Left ventricle myocardium inferior (tissue), 1 donor: Measurements from ENCODE around the gene MOV10L1. TPM values are rescaled to one million over a fixed set of nuclear protein-coding genes. Genes with fewer than 3 reads are reported as not detected.

Source experiments
- DNase-seq: peaks from one replicate; pipeline ENCODE4 v3.0.0-alpha.2; 2020
- H3K27ac ChIP-seq: fragments of 200-600 bp; replicated peaks from 2 replicates; pipeline ENCODE4 v1.8.0; 2021
- H3K27me3 ChIP-seq: fragments of 200-600 bp; 2 replicates; pipeline ENCODE4 v1.8.0; 2021; ENCODE audit warnings: low read depth
- H3K36me3 ChIP-seq: fragments of 200-600 bp; 2 replicates; pipeline ENCODE4 v1.8.0; 2021
- H3K4me1 ChIP-seq: fragments of 200-600 bp; 2 replicates; pipeline ENCODE4 v1.8.0; 2021
- H3K4me3 ChIP-seq: fragments of 200-600 bp; 2 replicates; pipeline ENCODE4 v1.8.0; 2021; ENCODE audit warnings: mild to moderate bottlenecking, moderate library complexity
- H3K9me3 ChIP-seq: fragments of 200-600 bp; replicated peaks from 2 replicates; pipeline ENCODE4 v1.8.0; 2021
- CTCF ChIP-seq: fragments of 200-600 bp; IDR thresholded peaks from 2 replicates; pipeline ENCODE4 v1.8.0; 2021; ENCODE audit warnings: antibody characterized with exemption, mild to moderate bottlenecking, borderline replicate concordance
- intact Hi-C: fragments of 100-400 bp; cut with micrococcal nuclease; formaldehyde crosslinking; loops from one replicate; pipeline ENCODE4 v1.11.0; 2022
- total RNA-seq: library from RNA; stranded (reverse); fragmentation: NEBNext Ultra II Directional; extraction: Animal tissue kit (Norgen Biotek cat#: 25700); gene quantifications from one replicate; pipeline ENCODE4 v1.2.1, GENCODE V29; 2021
- donor health status: DM: no; HTN: yes; CAD: no; lungs with severe emphysema.

The MOV10L1 gene
- total RNA-seq, 1 donor from 2014 or later: 0.49 TPM

DNA sequence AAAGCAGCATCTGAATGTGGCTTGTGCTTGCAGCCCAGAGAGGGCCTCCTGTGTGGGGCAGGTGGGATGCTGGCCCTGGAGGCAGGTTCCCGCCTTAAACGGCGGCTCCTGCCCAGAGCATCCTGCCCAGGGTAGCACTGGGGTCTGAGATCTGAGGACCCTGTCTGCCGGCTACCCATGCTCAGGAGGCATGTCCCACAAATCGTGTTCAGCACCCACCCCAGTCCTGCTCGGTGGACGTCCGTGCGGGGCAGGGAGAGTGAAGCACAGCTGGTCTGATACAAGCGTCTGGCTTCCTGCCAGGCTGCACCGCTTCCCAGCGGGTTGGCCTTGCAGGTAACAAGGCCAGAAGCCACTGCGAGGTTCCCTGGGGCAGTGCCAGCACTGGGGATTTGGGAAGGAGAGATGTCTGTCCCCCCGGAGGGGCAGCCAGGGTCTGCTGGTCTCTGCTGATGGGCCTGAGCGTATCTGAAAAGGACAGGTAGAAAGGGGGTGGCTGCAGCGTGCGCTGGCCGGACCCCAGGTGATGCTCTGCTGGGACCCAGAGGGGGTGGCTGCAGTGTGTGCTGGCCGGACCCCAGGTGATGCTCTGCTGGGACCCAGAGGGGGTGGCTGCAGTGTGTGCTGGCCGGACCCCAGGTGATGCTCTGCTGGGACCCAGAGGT is 99.5 kb downstream of the MOV10L1 start:
- no peak for DNase-seq
- Histone ChIP-seq H3K9me3 (no peaks in the 10 kb centered on the region), H3K27me3 (no peaks in the 10 kb centered on the region), H3K4me3 (peak overlapping the region; percentile 65), H3K36me3 (peaks cover 8% of the 10 kb centered on the region), H3K27ac (peak overlapping the region; percentile 88), H3K4me1 (peaks cover 62% of the 10 kb centered on the region)
- intact Hi-C loops: no loop called here
- no peak for TF ChIP-seq CTCF

GRCh38 chr22:50189849-50190181 is 100.0 kb downstream of the MOV10L1 start:
- peaks cover 13% of the 10 kb centered on the region for H3K36me3 ChIP-seq
- intact Hi-C loops: no loop called here
- TF ChIP-seq CTCF: no peak
- H3K4me1 ChIP-seq: peaks cover 57% of the 10 kb centered on the region
- peak overlapping the region; percentile 88 for H3K27ac ChIP-seq
- peak overlapping the region; percentile 65 for H3K4me3 ChIP-seq
- H3K9me3 ChIP-seq: no peaks in the 10 kb centered on the region
- no peaks in the 10 kb centered on the region for H3K27me3 ChIP-seq
- no peak for DNase-seq

- H3K36me3 ChIP-seq: peaks cover 17% of the 10 kb centered on the region
- H3K4me3 ChIP-seq: peak overlapping the region; percentile 65
Observed at GRCh38 chr22:50190182-50190940, 100.6 kb downstream of the MOV10L1 start.

DNA sequence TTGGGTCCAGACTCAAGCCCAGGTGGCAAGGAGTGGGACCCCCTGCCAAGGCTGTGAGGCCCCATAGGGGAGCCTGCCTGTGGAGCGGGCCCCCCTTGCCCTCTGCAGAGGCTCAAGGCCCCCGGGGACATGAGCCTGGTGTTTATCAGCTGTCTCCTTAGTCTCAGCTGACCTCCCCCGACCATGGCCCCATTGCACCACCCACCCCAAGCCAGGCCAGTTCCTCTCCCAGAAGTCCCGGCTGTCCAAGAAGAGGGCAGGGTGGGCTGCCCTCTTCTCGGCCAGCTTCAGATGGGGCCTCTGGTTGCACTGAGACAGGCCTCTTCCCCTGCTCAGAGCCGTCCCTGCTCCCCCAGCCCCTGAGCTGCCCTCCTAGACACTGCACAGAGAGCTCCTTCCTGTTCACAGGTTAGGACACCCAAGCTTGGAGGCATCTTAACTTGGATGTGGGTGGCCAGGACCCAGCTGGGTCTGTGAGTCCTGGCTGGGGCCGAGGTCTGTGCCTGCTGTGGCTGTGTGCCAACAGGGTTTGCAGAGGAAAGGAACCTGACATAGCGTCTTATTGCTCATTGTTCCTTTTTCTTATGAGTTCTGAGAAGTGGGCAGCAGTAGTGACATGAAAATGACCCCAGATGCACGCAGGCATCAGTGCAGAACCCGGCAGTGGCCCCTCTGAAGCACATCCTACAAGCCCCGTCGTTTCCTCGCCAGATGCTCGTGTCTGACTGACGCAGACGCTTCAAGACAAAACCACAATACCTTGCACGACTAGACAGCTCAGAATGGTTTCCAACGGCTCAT is 101.3 kb downstream of the MOV10L1 start:
- no peak for DNase-seq
- no peak for TF ChIP-seq CTCF
- Histone ChIP-seq H3K4me1 (peaks cover 51% of the 10 kb centered on the region), H3K9me3 (no peaks in the 10 kb centered on the region), H3K36me3 (peaks cover 22% of the 10 kb centered on the region), H3K4me3 (peak overlapping the region; percentile 65), H3K27me3 (no peaks in the 10 kb centered on the region), H3K27ac (peak overlapping the region; percentile 88)
- intact Hi-C loops: no loop called here

More at GRCh38 chr22:50190182-50190940, 100.6 kb downstream of the MOV10L1 start:
- H3K9me3 ChIP-seq: no peaks in the 10 kb centered on the region
- H3K27ac ChIP-seq: peak overlapping the region; percentile 88
- peaks cover 53% of the 10 kb centered on the region for H3K4me1 ChIP-seq
- H3K27me3 ChIP-seq: no peaks in the 10 kb centered on the region
- TF ChIP-seq CTCF: peak; percentile 45
- intact Hi-C loops: no loop called here
- DNase-seq: peak; percentile 84

DNA sequence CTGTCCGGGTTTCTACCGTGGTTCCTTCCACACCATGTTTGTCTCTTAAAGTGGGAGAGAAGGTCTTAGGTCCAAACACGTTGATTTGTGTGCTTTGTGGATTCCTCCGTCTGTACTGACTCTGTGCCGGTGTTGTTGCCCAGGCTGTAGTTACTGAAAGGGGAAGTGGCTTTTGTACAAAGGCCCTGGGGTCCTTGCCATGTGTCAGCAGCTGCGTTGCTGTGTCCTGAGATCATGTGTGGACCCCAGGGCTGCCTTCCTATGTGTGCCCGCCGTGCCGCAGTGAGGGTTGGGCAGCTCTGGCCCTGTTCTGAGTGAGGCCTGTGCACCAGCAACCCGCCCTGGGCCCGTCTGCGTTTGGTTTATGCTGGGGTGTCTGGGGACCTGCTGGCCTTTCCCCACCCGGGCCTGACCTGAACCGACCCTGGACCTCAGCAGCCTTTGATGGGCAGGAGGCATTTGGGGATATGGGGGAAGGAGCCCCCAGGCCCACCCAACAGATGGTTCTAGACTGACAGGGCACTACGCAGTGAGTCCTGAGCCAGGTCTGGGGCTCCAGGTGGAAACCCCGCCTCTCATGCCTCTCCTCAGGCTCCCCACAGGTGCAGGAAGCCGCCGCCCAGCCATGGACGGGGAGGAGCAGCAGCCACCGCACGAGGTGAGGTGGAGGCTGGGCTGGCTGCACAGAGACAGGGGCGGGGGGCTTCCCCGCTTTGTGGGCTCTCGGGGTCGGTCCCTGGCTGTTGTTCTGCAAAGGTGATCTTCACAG is 102.8 kb downstream of the MOV10L1 start:
- H3K27me3 ChIP-seq: no peaks in the 10 kb centered on the region
- peaks cover 36% of the 10 kb centered on the region for H3K4me1 ChIP-seq
- peaks cover 32% of the 10 kb centered on the region for H3K36me3 ChIP-seq
- H3K4me3 ChIP-seq: no peak overlapping the region
- DNase-seq: no peak
- intact Hi-C loops: no loop called here
- no peaks in the 10 kb centered on the region for H3K9me3 ChIP-seq
- no peak for TF ChIP-seq CTCF
- no peak overlapping the region for H3K27ac ChIP-seq
